ENCODE results near the gene ADD3. TPM values are rescaled to one million over a fixed set of nuclear protein-coding genes. Genes with fewer than 3 reads are reported as not detected.
"Not testable (repeated sequence)": the region's sequence is repeated elsewhere in the genome, so short reads cannot be mapped to it uniquely, and the experiment has no call there.

The ADD3 gene
- total and polyA plus RNA-seq, 8 donors, result 62.0 to 362 (median 322) TPM

DNA sequence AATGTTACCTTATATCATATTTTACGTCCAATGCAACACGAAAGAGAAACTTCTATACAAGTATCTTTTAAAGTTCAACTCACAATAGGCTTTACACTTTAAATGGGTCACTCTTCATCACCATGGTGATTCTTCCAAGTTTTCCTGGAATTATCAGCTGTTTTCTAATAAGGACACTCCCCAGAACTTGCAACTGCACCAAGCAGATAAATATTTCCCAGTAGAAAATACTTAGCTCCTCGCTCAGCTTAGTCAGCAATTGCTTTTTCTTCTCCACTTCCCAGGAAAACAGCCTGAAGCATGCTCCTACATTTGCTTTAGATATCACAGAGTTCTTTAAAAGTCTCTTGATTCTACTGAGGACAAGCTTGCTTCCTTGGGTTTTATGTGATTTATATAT lies 25.7 kb upstream of the ADD3 start:
- ATAC-seq, result peak; percentile 61
- peak in 1 of 4 donors; percentile 78 for DNase-seq
- no peaks in the 10 kb centered on the region for H3K36me3 ChIP-seq
- no peak overlapping the region for H3K4me3 ChIP-seq
- intact Hi-C loops (cut with DNase I), result no loop called here
- peaks cover 0 to 6% of the 10 kb centered on the region in 2 donors for H3K9me3 ChIP-seq
- no peaks in the 10 kb centered on the region for H3K27me3 ChIP-seq
- TF ChIP-seq, protein P1, sequence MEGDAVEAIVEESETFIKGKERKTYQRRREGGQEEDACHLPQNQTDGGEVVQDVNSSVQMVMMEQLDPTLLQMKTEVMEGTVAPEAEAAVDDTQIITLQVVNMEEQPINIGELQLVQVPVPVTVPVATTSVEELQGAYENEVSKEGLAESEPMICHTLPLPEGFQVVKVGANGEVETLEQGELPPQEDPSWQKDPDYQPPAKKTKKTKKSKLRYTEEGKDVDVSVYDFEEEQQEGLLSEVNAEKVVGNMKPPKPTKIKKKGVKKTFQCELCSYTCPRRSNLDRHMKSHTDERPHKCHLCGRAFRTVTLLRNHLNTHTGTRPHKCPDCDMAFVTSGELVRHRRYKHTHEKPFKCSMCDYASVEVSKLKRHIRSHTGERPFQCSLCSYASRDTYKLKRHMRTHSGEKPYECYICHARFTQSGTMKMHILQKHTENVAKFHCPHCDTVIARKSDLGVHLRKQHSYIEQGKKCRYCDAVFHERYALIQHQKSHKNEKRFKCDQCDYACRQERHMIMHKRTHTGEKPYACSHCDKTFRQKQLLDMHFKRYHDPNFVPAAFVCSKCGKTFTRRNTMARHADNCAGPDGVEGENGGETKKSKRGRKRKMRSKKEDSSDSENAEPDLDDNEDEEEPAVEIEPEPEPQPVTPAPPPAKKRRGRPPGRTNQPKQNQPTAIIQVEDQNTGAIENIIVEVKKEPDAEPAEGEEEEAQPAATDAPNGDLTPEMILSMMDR (IDR thresholded peaks at IDR 0.05), result no peak
- peaks cover 5 to 9% of the 10 kb centered on the region in 2 donors for H3K4me1 ChIP-seq
- peak overlapping the region; percentile 35 to 46 for H3K27ac ChIP-seq

DNA sequence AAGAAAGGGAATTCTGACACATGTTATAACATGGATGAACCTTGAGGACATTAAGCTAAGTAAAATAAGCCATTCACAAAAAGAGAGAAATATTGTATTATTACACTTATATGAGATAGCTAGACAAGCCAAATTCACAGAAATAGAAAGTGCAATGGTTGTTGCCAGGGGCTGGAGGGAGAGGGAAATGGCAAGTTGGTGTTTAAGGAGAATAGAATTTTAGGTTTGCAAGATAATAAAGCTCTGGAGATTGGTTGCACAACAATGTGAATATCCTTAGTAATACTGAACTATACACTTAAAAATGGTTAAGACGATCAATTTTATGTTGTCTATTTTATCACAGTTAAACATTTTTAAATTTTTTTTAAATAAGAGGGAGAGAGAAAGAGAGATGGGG lies 25.0 kb upstream of the ADD3 start:
- Histone ChIP-seq H3K4me1 (peaks cover 5 to 9% of the 10 kb centered on the region in 2 donors), H3K27me3 (no peaks in the 10 kb centered on the region), H3K36me3 (no peaks in the 10 kb centered on the region), H3K4me3 (no peak overlapping the region), H3K9me3 (peaks cover 0 to 6% of the 10 kb centered on the region in 2 donors), H3K27ac (peak overlapping the region; percentile 35 to 46)
- intact Hi-C loops (cut with DNase I), result no loop called here
- TF ChIP-seq, protein P1 (IDR thresholded peaks at IDR 0.05), result no peak
- ATAC-seq (no peak), DNase-seq (no peak)

- ATAC-seq (no peak), DNase-seq (no peak)
- Histone ChIP-seq H3K9me3 (peaks cover 0 to 6% of the 10 kb centered on the region in 2 donors), H3K4me3 (no peak overlapping the region), H3K27ac (no peak overlapping the region), H3K36me3 (no peaks in the 10 kb centered on the region), H3K4me1 (peaks cover 4 to 5% of the 10 kb centered on the region in 2 donors), H3K27me3 (no peaks in the 10 kb centered on the region)
- TF ChIP-seq, protein P1 (IDR thresholded peaks at IDR 0.05), result no peak
- intact Hi-C loops (cut with DNase I), result no loop called here
Observed at GRCh38 chr10:109984013-109984412, 23.8 kb upstream of the ADD3 start.

DNA sequence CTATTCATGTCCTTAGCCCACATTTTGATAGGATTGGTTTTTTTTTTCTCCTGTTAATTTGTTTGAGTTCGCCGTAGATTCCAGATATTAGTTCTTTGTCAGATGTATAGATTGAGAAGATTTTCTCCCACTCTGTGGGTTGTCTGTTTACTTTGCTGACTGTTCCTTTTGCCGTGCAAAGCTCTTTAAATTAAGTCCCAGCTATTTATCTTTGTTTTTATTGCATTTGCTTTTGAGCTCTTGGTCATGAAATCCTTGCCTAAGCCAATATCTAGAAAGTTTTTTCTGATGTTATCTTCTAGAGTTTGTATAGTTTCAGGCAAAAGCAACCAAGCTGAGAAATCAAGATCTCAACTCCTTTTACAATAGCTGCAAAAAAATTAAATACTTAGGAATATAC lies 22.0 kb upstream of the ADD3 start:
- H3K27me3 ChIP-seq; intact Hi-C loops (cut with DNase I); H3K9me3 ChIP-seq; DNase-seq; H3K4me1 ChIP-seq; H3K36me3 ChIP-seq; H3K4me3 ChIP-seq; ATAC-seq; H3K27ac ChIP-seq: not testable (repeated sequence)

DNA sequence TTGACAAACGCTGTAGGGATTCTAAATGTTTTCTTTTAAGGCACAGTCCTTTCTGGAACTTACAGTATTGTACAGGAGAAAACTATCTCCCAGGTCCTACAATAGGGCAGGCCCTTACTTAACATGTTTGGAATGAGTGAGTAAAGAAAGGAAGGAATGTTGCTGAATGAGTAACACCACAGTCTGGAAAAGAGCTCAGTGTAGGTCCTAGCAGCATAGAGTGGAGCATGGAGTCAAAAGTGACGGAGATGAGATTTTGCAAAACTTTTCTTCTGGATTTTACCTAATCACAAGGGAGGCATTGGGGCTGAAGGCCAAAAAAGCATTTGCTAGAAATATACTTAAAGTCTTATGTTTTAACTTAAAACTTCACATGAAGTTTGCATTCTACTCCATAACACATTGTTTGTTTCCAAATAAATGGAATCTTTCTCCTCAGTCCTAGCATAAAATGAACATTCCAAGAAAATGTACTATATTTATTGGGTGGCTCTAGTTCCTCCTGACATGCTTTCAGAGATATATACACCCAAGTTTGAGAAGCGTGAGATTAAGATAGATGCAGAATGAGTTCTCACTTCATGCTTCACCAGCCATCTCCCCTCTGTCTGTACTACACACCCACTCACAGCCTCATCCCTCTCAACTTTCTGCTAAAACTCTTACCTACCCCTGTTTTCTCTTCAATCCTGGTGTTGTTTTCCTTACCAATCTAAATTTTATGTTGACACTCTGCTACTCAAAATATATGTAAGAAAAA lies 20.2 kb upstream of the ADD3 start:
- H3K36me3 ChIP-seq, result no peaks in the 10 kb centered on the region
- intact Hi-C loops (cut with DNase I), result no loop called here
- ATAC-seq (peak; percentile 81), DNase-seq (no peak)
- no peak overlapping the region for H3K4me3 ChIP-seq
- no peaks in the 10 kb centered on the region for H3K4me1 ChIP-seq
- H3K9me3 ChIP-seq, result peaks cover 0 to 6% of the 10 kb centered on the region in 2 donors
- H3K27ac ChIP-seq, result peak overlapping the region in 1 of 2 donors; percentile 14
- H3K27me3 ChIP-seq, result no peaks in the 10 kb centered on the region
- TF ChIP-seq, protein P1 (IDR thresholded peaks at IDR 0.05), result no peak

Measured in left lung (tissue), 10 donors.